ENCODE results near the gene DTX3. TPM values are rescaled to one million over a fixed set of nuclear protein-coding genes. Genes with fewer than 3 reads are reported as not detected.
"Not testable (repeated sequence)": the region's sequence is repeated elsewhere in the genome, so short reads cannot be mapped to it uniquely, and the experiment has no call there.

DTX3 gene
- total and polyA plus RNA-seq, 7 donors = 3.5 to 9.1 (median 4.5) TPM

DNA sequence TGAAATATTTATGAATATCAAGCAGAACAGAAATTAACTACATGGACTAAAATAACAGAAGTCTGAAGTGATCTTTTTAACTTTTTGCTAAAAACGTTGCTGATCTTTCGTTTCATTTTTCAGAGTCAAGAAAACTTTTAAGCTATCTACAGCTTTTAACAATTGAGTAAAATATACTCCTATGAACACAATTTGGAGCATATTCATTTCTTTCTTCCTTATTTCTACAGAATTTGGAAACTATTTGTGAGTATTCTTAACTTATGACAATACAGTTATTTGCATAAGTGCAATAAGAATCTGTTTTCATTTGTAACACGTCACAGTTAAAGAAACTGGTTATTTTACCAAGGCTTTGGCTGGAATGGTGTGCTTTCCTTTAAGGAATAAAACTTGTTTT is 49.4 kb downstream of the DTX3 start:
- intact Hi-C loops (cut with DNase I) = no loop called here
- Histone ChIP-seq H3K27ac (no peak overlapping the region), H3K9me3 (no peaks in the 10 kb centered on the region), H3K27me3 (ENCODE audit: insufficient read depth in 3 of 3, low read length in 2 of 3) (peaks cover 0 to 3% (median 0%) of the 10 kb centered on the region in 3 donors), H3K4me3 (no peak overlapping the region), H3K36me3 (ENCODE audit: insufficient read depth in 1 of 2, low read depth in 1 of 2) (no peaks in the 10 kb centered on the region), H3K4me1 (no peaks in the 10 kb centered on the region)
- ATAC-seq = no peak
- no peak for DNase-seq
- 53 to 61% (median 53%) methylated on average over 3 of the region's 3 CpGs for WGBS, 3 donors
- TF ChIP-seq CTCF (IDR thresholded peaks at IDR 0.05) = no peak

- Histone ChIP-seq H3K4me1 (no peaks in the 10 kb centered on the region), H3K4me3 (no peak overlapping the region), H3K27ac (no peak overlapping the region), H3K36me3 (ENCODE audit: insufficient read depth in 1 of 2, low read depth in 1 of 2) (no peaks in the 10 kb centered on the region), H3K9me3 (no peaks in the 10 kb centered on the region), H3K27me3 (ENCODE audit: insufficient read depth in 3 of 3, low read length in 2 of 3) (peaks cover 0 to 3% (median 0%) of the 10 kb centered on the region in 3 donors)
- intact Hi-C loops (cut with DNase I) = no loop called here
- TF ChIP-seq CTCF (IDR thresholded peaks at IDR 0.05) = no peak
- WGBS, 3 donors = 68 to 73% (median 73%) methylated on average over 23 of the region's 23 CpGs
- no peak for ATAC-seq
- DNase-seq = no peak
These were observed 51.1 kb downstream of the DTX3 start for GRCh38 chr12:57655541-57656240.

DNA sequence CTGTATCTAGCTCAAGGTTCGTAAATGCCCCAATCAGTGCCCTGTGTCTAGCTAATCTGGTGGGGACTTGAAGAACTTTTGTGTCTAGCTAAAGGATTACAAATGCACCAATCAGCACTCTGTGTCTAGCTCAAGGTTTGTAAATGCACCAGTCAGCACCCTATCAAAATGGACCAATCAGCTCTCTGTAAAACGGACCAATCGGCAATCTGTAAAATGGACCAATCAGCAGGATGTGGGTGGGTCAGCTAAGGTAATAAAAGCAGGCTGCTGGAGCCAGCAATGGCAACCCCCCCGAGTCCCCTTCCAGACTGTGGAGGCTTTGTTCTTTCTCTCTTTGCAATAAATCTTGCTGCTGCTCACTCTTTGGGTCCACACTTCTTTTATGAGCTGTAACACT is 51.8 kb downstream of the DTX3 start:
- WGBS, 3 donors = 71 to 73% (median 72%) methylated on average over 4 of the region's 4 CpGs
- DNase-seq; ATAC-seq; H3K36me3 ChIP-seq (ENCODE audit: insufficient read depth in 1 of 2, low read depth in 1 of 2); H3K27ac ChIP-seq; intact Hi-C loops (cut with DNase I); H3K9me3 ChIP-seq; H3K4me1 ChIP-seq; H3K27me3 ChIP-seq (ENCODE audit: insufficient read depth in 3 of 3, low read length in 2 of 3); H3K4me3 ChIP-seq: not testable (repeated sequence)

DNA sequence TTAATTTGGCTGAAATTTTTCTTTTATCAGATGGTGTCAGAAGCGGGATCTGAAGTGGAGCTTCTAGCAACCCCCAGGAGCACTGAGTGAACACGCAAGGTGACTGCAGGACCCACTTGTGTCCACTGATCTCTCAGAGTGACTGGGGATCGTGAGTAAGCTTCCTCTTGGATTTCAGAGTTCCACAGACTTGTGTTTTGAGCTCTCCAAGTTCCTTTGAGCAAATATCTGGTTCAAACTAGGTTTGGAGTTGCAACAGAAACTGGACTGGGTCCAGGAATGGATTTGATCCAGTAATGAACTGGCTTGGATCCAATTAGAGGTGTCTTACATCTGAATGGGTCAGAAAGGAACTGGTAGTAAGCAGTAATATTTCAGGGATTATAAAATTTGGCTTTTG is 53.1 kb downstream of the DTX3 start:
- Histone ChIP-seq H3K36me3 (ENCODE audit: insufficient read depth in 1 of 2, low read depth in 1 of 2) (no peaks in the 10 kb centered on the region), H3K4me3 (no peak overlapping the region), H3K4me1 (no peaks in the 10 kb centered on the region), H3K27me3 (ENCODE audit: insufficient read depth in 3 of 3, low read length in 2 of 3) (peaks cover 0 to 3% (median 0%) of the 10 kb centered on the region in 3 donors), H3K27ac (no peak overlapping the region), H3K9me3 (no peaks in the 10 kb centered on the region)
- no peak for TF ChIP-seq CTCF (IDR thresholded peaks at IDR 0.05)
- WGBS, 3 donors = 45 to 55% (median 55%) methylated on average over 3 of the region's 3 CpGs
- no peak for DNase-seq
- no peak for ATAC-seq
- intact Hi-C loops (cut with DNase I) = no loop called here

DNA sequence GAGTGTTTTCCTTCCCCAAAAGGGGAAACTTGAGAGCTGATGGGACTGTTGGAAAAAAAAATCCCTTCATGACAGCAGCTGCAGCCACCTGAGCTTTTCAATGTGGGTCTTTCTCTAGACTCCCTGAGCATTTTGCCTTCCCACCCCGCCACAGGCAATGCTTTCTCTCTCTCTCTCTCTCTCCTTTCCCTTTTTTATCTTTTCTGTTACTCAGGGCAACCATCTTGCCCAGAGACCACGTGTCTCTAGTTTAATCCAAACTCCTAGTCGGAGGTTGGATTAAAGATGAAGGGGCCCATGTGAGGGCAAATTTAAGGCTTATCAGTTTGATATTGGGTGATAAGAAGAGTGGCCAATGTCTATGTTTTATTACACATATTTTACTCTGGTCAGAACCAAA is 54.3 kb downstream of the DTX3 start:
- Histone ChIP-seq H3K9me3 (no peaks in the 10 kb centered on the region), H3K4me3 (no peak overlapping the region), H3K4me1 (no peaks in the 10 kb centered on the region), H3K27ac (no peak overlapping the region), H3K36me3 (ENCODE audit: insufficient read depth in 1 of 2, low read depth in 1 of 2) (no peaks in the 10 kb centered on the region), H3K27me3 (ENCODE audit: insufficient read depth in 3 of 3, low read length in 2 of 3) (peaks cover 0 to 3% (median 0%) of the 10 kb centered on the region in 3 donors)
- DNase-seq (no peak), ATAC-seq (no peak)
- intact Hi-C loops (cut with DNase I) = no loop called here
- no peak for TF ChIP-seq CTCF (IDR thresholded peaks at IDR 0.05)
- 20 to 32% (median 30%) methylated on average over 3 of the region's 3 CpGs for WGBS, 3 donors

Other genes with a start within 250 kb of the DTX3 start
- gene R3HDM2, start 173.8 kb upstream of the DTX3 start, total RNA-seq = 10 to 100 TPM; 41.4 to 64.9 (median 45.0) TPM
- 10 to 100 TPM; 12.1 to 22.6 (median 20.9) TPM for gene R3HDM2, start 173.8 kb upstream of the DTX3 start, polyA plus RNA-seq
- under 1 TPM in 2 of 4 donors, not detected in 2; 0.18 to 0.21 TPM for gene INHBC, start 170.0 kb upstream of the DTX3 start, total RNA-seq
- gene INHBC, start 170.0 kb upstream of the DTX3 start, polyA plus RNA-seq = under 1 TPM in 1 of 3 donors, not detected in 2; 0.05 TPM
- gene INHBE, start 149.5 kb upstream of the DTX3 start, total RNA-seq = 1 to 10 TPM in 2 of 4 donors, under 1 TPM in 2; 0.23 to 6.8 (median 2.1) TPM
- 1 to 10 TPM in 1 of 3 donors, under 1 TPM in 2; 0.18 to 1.4 (median 0.18) TPM for gene INHBE, start 149.5 kb upstream of the DTX3 start, polyA plus RNA-seq
- gene GLI1, start 145.0 kb upstream of the DTX3 start, total RNA-seq = under 1 TPM in 3 of 4 donors, not detected in 1; 0.07 to 0.86 (median 0.61) TPM
- gene GLI1, start 145.0 kb upstream of the DTX3 start, polyA plus RNA-seq = under 1 TPM; 0.21 to 0.34 (median 0.23) TPM
- gene ARHGAP9, start 125.0 kb upstream of the DTX3 start, total RNA-seq = 1 to 10 TPM; 1.3 to 5.4 (median 4.1) TPM
- 1 to 10 TPM in 2 of 3 donors, under 1 TPM in 1; 0.91 to 2.0 (median 1.4) TPM for gene ARHGAP9, start 125.0 kb upstream of the DTX3 start, polyA plus RNA-seq
- 10 to 100 TPM; 68.6 to 88.0 (median 83.7) TPM for gene MARS1, start 116.8 kb upstream of the DTX3 start, total RNA-seq
- 10 to 100 TPM; 41.2 to 97.4 (median 77.7) TPM for gene MARS1, start 116.8 kb upstream of the DTX3 start, polyA plus RNA-seq
- 10 to 100 TPM; 11.1 to 59.5 (median 19.6) TPM for gene DDIT3, start 84.3 kb upstream of the DTX3 start, total RNA-seq
- 100 to 1,000 TPM in 1 of 3 donors, 10 to 100 TPM in 2; 62.5 to 224 (median 68.9) TPM for gene DDIT3, start 84.3 kb upstream of the DTX3 start, polyA plus RNA-seq
- gene MBD6, start 82.0 kb upstream of the DTX3 start, total RNA-seq = 10 to 100 TPM; 29.5 to 52.9 (median 39.5) TPM
- gene MBD6, start 82.0 kb upstream of the DTX3 start, polyA plus RNA-seq = 10 to 100 TPM; 11.6 to 18.4 (median 17.5) TPM
- gene DCTN2, start 57.6 kb upstream of the DTX3 start, total RNA-seq = 100 to 1,000 TPM in 2 of 4 donors, 10 to 100 TPM in 2; 91.0 to 128 (median 103) TPM
- 100 to 1,000 TPM; 107 to 165 (median 123) TPM for gene DCTN2, start 57.6 kb upstream of the DTX3 start, polyA plus RNA-seq
- gene KIF5A, start 54.8 kb upstream of the DTX3 start, total RNA-seq = under 1 TPM in 3 of 4 donors, not detected in 1; 0.04 to 0.21 (median 0.14) TPM
- gene KIF5A, start 54.8 kb upstream of the DTX3 start, polyA plus RNA-seq = under 1 TPM; 0.01 to 0.18 (median 0.04) TPM
- gene PIP4K2C, start 13.6 kb upstream of the DTX3 start, total RNA-seq = 10 to 100 TPM in 2 of 4 donors, 1 to 10 TPM in 2; 8.1 to 13.3 (median 9.9) TPM
- 10 to 100 TPM in 2 of 3 donors, 1 to 10 TPM in 1; 7.7 to 16.4 (median 16.0) TPM for gene PIP4K2C, start 13.6 kb upstream of the DTX3 start, polyA plus RNA-seq
- 1 to 10 TPM; 2.9 to 9.2 (median 3.5) TPM for gene ARHGEF25, start 6.6 kb downstream of the DTX3 start, total RNA-seq
- 1 to 10 TPM; 3.2 to 4.5 (median 4.2) TPM for gene ARHGEF25, start 6.6 kb downstream of the DTX3 start, polyA plus RNA-seq
- 10 to 100 TPM in 3 of 4 donors, 1 to 10 TPM in 1; 9.1 to 26.6 (median 12.1) TPM for gene B4GALNT1, start 28.4 kb downstream of the DTX3 start, total RNA-seq
- 10 to 100 TPM in 1 of 3 donors, 1 to 10 TPM in 2; 8.2 to 46.7 (median 8.8) TPM for gene B4GALNT1, start 28.4 kb downstream of the DTX3 start, polyA plus RNA-seq
- gene OS9, start 89.3 kb downstream of the DTX3 start, total RNA-seq = 10 to 100 TPM; 56.6 to 64.4 (median 61.5) TPM
- 10 to 100 TPM; 53.0 to 76.4 (median 74.6) TPM for gene OS9, start 89.3 kb downstream of the DTX3 start, polyA plus RNA-seq
- 1 to 10 TPM; 3.5 to 9.6 (median 5.8) TPM for gene AGAP2, start 133.9 kb downstream of the DTX3 start, total RNA-seq
- gene AGAP2, start 133.9 kb downstream of the DTX3 start, polyA plus RNA-seq = 1 to 10 TPM; 2.5 to 3.9 (median 2.9) TPM
- gene TSPAN31, start 140.2 kb downstream of the DTX3 start, total RNA-seq = 10 to 100 TPM; 14.6 to 21.0 (median 18.8) TPM
- 10 to 100 TPM; 16.8 to 31.2 (median 23.2) TPM for gene TSPAN31, start 140.2 kb downstream of the DTX3 start, polyA plus RNA-seq
- gene CDK4, start 147.5 kb downstream of the DTX3 start, total RNA-seq = 10 to 100 TPM; 38.0 to 74.1 (median 53.6) TPM
- 100 to 1,000 TPM in 1 of 3 donors, 10 to 100 TPM in 2; 52.8 to 105 (median 56.6) TPM for gene CDK4, start 147.5 kb downstream of the DTX3 start, polyA plus RNA-seq
- 1 to 10 TPM; 7.8 to 9.4 (median 8.8) TPM for gene MARCHF9, start 150.3 kb downstream of the DTX3 start, total RNA-seq
- 1 to 10 TPM; 5.7 to 8.8 (median 7.2) TPM for gene MARCHF9, start 150.3 kb downstream of the DTX3 start, polyA plus RNA-seq
- under 1 TPM in 3 of 4 donors, not detected in 1; 0.42 to 0.54 (median 0.50) TPM for gene CYP27B1, start 162.3 kb downstream of the DTX3 start, total RNA-seq
- under 1 TPM in 2 of 3 donors, not detected in 1; 0.06 to 0.10 TPM for gene CYP27B1, start 162.3 kb downstream of the DTX3 start, polyA plus RNA-seq
- gene METTL1, start 167.3 kb downstream of the DTX3 start, total RNA-seq = 10 to 100 TPM; 24.3 to 56.5 (median 30.4) TPM
- 10 to 100 TPM; 18.8 to 80.9 (median 19.0) TPM for gene METTL1, start 167.3 kb downstream of the DTX3 start, polyA plus RNA-seq
- 1 to 10 TPM in 3 of 4 donors, under 1 TPM in 1; 0.89 to 1.9 (median 1.4) TPM for gene EEF1AKMT3, start 167.8 kb downstream of the DTX3 start, total RNA-seq
- 1 to 10 TPM in 1 of 3 donors, under 1 TPM in 2; 0.62 to 2.0 (median 0.66) TPM for gene EEF1AKMT3, start 167.8 kb downstream of the DTX3 start, polyA plus RNA-seq
- gene TSFM, start 178.0 kb downstream of the DTX3 start, total RNA-seq = 10 to 100 TPM; 31.5 to 52.8 (median 50.2) TPM
- 10 to 100 TPM; 39.5 to 74.3 (median 59.2) TPM for gene TSFM, start 178.0 kb downstream of the DTX3 start, polyA plus RNA-seq
- gene AVIL, start 213.9 kb downstream of the DTX3 start, total RNA-seq = 1 to 10 TPM; 1.9 to 7.5 (median 4.7) TPM
- 1 to 10 TPM in 2 of 3 donors, under 1 TPM in 1; 0.94 to 4.6 (median 1.8) TPM for gene AVIL, start 213.9 kb downstream of the DTX3 start, polyA plus RNA-seq
- gene CTDSP2, start 241.9 kb downstream of the DTX3 start, total RNA-seq = 10 to 100 TPM; 71.3 to 91.8 (median 80.0) TPM
- gene CTDSP2, start 241.9 kb downstream of the DTX3 start, polyA plus RNA-seq = 10 to 100 TPM; 13.9 to 64.7 (median 44.5) TPM

All from psoas muscle (tissue), 8 donors.